ENCODE results near the gene ALDH2.
"Not testable (repeated sequence)": the region's sequence is repeated elsewhere in the genome, so short reads cannot be mapped to it uniquely, and the experiment has no call there.

The ALDH2 gene

DNA sequence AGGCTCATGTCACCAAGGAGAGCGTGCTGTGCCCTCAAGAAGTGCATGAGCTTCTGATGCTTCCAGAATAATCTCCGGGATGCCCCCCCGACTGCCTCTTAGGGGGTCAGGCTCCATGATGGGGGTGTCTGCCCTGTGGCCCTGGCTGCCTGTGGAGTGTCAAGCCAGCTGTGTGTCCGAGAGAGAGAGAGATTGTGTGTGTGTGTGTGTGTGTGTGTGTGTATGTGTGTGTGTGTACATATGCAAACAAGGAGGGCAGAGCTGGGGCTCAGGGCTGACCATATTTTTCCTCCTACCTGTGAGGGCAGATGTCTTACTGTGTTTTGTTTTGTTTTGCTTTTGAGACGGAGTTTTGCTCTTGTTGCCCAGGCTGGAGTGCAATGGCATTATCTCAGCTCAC lies 5.6 kb upstream of the ALDH2 start:
- H3K79me2 ChIP-seq (ENCODE audit: insufficient read depth, low read length), result no peaks in the 10 kb centered on the region
- no peak overlapping the region for H2AFZ ChIP-seq (ENCODE audit: low read depth, low read length, severe bottlenecking)
- no peak overlapping the region for H3K4me3 ChIP-seq (ENCODE audit: insufficient read depth, low read length, poor library complexity, severe bottlenecking)
- H3K9me2 ChIP-seq (replicated peaks; ENCODE audit: insufficient read depth, low read length), result no peaks in the 10 kb centered on the region
- peaks cover 15% of the 10 kb centered on the region for H3F3A ChIP-seq (ENCODE audit: insufficient read depth)
- peak overlapping the region; percentile 56; the same call in 1 of the 2 replicates for H3K27ac ChIP-seq (ENCODE audit: low read depth, low read length)
- no peaks in the 10 kb centered on the region for H3K27me3 ChIP-seq (ENCODE audit: low read length)
- H4K20me1 ChIP-seq (ENCODE audit: low read depth, low read length), result no peaks in the 10 kb centered on the region
- H3K36me3 ChIP-seq (ENCODE audit: low read length), result no peaks in the 10 kb centered on the region
- TF ChIP-seq EZH2phosphoT487 (conservative IDR thresholded peaks at IDR 0.05; ENCODE audit: low read length), result no peak
- TF ChIP-seq, protein P1, sequence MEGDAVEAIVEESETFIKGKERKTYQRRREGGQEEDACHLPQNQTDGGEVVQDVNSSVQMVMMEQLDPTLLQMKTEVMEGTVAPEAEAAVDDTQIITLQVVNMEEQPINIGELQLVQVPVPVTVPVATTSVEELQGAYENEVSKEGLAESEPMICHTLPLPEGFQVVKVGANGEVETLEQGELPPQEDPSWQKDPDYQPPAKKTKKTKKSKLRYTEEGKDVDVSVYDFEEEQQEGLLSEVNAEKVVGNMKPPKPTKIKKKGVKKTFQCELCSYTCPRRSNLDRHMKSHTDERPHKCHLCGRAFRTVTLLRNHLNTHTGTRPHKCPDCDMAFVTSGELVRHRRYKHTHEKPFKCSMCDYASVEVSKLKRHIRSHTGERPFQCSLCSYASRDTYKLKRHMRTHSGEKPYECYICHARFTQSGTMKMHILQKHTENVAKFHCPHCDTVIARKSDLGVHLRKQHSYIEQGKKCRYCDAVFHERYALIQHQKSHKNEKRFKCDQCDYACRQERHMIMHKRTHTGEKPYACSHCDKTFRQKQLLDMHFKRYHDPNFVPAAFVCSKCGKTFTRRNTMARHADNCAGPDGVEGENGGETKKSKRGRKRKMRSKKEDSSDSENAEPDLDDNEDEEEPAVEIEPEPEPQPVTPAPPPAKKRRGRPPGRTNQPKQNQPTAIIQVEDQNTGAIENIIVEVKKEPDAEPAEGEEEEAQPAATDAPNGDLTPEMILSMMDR (IDR thresholded peaks at IDR 0.05; ENCODE audit: insufficient read depth, low read length, poor library complexity, severe bottlenecking), result no peak
- peak overlapping the region; percentile 36 for H3K4me2 ChIP-seq (ENCODE audit: low read depth, low read length, poor library complexity, severe bottlenecking)
- H3K9ac ChIP-seq (ENCODE audit: low read length), result no peak overlapping the region
- no peaks in the 10 kb centered on the region for H3K9me3 ChIP-seq (ENCODE audit: insufficient read depth, low read length)

DNA sequence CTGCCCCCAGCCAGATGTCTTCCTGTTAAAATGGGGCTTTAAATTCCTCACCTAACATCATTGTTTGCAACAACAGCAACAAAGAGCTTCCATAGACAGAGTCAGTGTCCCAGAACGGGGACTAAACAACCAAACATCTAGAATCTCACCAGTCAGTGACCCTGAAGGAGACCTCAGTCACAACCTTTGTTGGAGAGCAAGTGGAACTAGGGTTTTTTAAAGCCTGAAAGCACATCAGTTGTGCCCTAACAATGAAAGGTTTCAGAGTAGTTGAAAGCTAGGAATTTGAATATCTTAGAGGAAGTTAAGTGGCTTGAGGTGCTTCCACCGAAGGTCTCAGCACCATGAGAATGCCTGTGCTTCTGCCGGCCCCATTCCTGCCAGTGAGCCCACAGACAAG lies 5.0 kb upstream of the ALDH2 start:
- H3K9ac ChIP-seq (ENCODE audit: low read length), result peak overlapping the region; percentile 18; the same call in 1 of the 2 replicates
- no peaks in the 10 kb centered on the region for H3K9me2 ChIP-seq (replicated peaks; ENCODE audit: insufficient read depth, low read length)
- H3F3A ChIP-seq (ENCODE audit: insufficient read depth), result peaks cover 15% of the 10 kb centered on the region
- no peak for TF ChIP-seq EZH2phosphoT487 (conservative IDR thresholded peaks at IDR 0.05; ENCODE audit: low read length)
- TF ChIP-seq, protein P1 (IDR thresholded peaks at IDR 0.05; ENCODE audit: insufficient read depth, low read length, poor library complexity, severe bottlenecking), result no peak
- peak overlapping the region; percentile 13 for H3K4me3 ChIP-seq (ENCODE audit: insufficient read depth, low read length, poor library complexity, severe bottlenecking)
- no peaks in the 10 kb centered on the region for H3K36me3 ChIP-seq (ENCODE audit: low read length)
- peak overlapping the region; percentile 36 for H3K4me2 ChIP-seq (ENCODE audit: low read depth, low read length, poor library complexity, severe bottlenecking)
- no peaks in the 10 kb centered on the region for H3K27me3 ChIP-seq (ENCODE audit: low read length)
- no peaks in the 10 kb centered on the region for H3K9me3 ChIP-seq (ENCODE audit: insufficient read depth, low read length)
- no peaks in the 10 kb centered on the region for H4K20me1 ChIP-seq (ENCODE audit: low read depth, low read length)
- peak overlapping the region; percentile 56 for H3K27ac ChIP-seq (ENCODE audit: low read depth, low read length)
- H2AFZ ChIP-seq (ENCODE audit: low read depth, low read length, severe bottlenecking), result peak overlapping the region; percentile 7
- no peaks in the 10 kb centered on the region for H3K79me2 ChIP-seq (ENCODE audit: insufficient read depth, low read length)

DNA sequence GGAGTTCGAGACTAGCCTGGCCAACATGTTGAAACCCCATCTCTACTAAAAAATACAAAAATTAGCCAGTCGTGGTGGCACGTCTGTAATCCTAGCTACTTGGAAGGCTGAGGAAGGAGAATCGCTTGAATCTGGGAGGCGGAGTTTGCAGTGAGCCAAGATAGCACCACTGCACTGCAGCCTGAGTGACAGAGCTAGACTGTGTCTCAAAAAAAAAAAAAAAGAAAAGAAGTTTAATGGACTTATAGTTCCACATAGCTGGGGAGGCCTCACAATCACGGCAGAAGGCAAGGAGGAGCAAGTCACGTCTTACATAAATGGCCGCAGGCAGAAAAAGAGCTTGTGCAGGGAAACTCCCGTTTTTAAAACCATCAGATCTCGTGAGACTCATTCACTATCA lies 3.2 kb upstream of the ALDH2 start:
- not testable (repeated sequence) for H3K9me2 ChIP-seq (replicated peaks; ENCODE audit: insufficient read depth, low read length); H3K4me3 ChIP-seq (ENCODE audit: insufficient read depth, low read length, poor library complexity, severe bottlenecking); H3K36me3 ChIP-seq (ENCODE audit: low read length); H3K27me3 ChIP-seq (ENCODE audit: low read length); H4K20me1 ChIP-seq (ENCODE audit: low read depth, low read length); H3K79me2 ChIP-seq (ENCODE audit: insufficient read depth, low read length); H3K9me3 ChIP-seq (ENCODE audit: insufficient read depth, low read length); H3K9ac ChIP-seq (ENCODE audit: low read length)
- Histone ChIP-seq H3K27ac (ENCODE audit: low read depth, low read length) (peak overlapping the region; percentile 68; the same call in 1 of the 2 replicates), H3K4me2 (ENCODE audit: low read depth, low read length, poor library complexity, severe bottlenecking) (peak overlapping the region; percentile 52), H3F3A (ENCODE audit: insufficient read depth) (peaks cover 15% of the 10 kb centered on the region), H2AFZ (ENCODE audit: low read depth, low read length, severe bottlenecking) (peak overlapping the region; percentile 5)

DNA sequence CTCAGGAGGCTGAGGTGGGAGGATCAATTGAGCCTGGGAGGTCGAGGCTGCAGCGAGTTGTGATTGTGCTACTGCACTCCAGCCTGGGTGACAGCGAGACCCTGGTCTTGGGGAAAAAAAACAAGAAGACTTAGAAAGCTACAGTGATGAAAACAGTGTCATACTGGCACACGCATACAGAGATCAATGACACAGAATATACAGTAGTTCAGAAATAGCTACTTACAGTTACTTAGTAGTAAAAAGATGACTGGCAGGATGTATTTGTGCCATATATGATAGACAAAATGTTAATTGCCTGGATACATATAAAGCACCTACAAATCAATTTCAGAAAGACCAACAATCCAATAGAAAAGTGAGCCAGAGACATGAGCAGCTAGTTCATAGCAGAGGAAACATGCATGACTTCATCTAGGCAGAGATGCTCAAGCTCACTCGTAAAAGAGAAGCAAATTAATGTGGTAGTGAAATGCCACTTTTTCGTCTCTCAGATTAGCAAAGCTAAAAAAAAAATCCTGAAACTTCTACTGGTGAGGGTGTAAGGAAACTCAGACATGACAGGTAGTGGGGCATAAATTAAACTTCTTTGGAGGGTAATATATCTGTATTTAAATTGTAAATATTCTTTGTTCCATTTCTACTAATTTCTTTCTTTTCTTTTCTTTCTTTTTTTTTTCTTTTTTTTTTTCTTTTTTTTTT lies 2.5 kb upstream of the ALDH2 start:
- H3K27me3 ChIP-seq (ENCODE audit: low read length), result no peaks in the 10 kb centered on the region
- no peaks in the 10 kb centered on the region for H3K9me2 ChIP-seq (replicated peaks; ENCODE audit: insufficient read depth, low read length)
- H3K4me3 ChIP-seq (ENCODE audit: insufficient read depth, low read length, poor library complexity, severe bottlenecking), result no peak overlapping the region
- H3K36me3 ChIP-seq (ENCODE audit: low read length), result no peaks in the 10 kb centered on the region
- H3F3A ChIP-seq (ENCODE audit: insufficient read depth), result peaks cover 15% of the 10 kb centered on the region
- no peaks in the 10 kb centered on the region for H3K79me2 ChIP-seq (ENCODE audit: insufficient read depth, low read length)
- H3K4me2 ChIP-seq (ENCODE audit: low read depth, low read length, poor library complexity, severe bottlenecking), result peak overlapping the region; percentile 52
- peak overlapping the region; percentile 13; the same call in 1 of the 2 replicates for H3K9ac ChIP-seq (ENCODE audit: low read length)
- peak overlapping the region; percentile 68 for H3K27ac ChIP-seq (ENCODE audit: low read depth, low read length)
- H4K20me1 ChIP-seq (ENCODE audit: low read depth, low read length), result no peaks in the 10 kb centered on the region
- H2AFZ ChIP-seq (ENCODE audit: low read depth, low read length, severe bottlenecking), result peak overlapping the region; percentile 5
- TF ChIP-seq, protein P1 (IDR thresholded peaks at IDR 0.05; ENCODE audit: insufficient read depth, low read length, poor library complexity, severe bottlenecking), result no peak
- TF ChIP-seq EZH2phosphoT487 (conservative IDR thresholded peaks at IDR 0.05; ENCODE audit: low read length), result no peak
- H3K9me3 ChIP-seq (ENCODE audit: insufficient read depth, low read length), result no peaks in the 10 kb centered on the region

Measured in SU-DHL-6 (cell line).